A172 (cell line): ENCODE data around the gene DOK5. TPM values are rescaled to one million over a fixed set of nuclear protein-coding genes. Genes with fewer than 3 reads are reported as not detected.

Source experiments
- DNase-seq: peaks from one replicate; pipeline ENCODE4 v3.0.0-alpha.2; 2015; ENCODE audit warnings: low spot score
- total RNA-seq: library from RNA; depleted of rRNA; stranded (reverse); fragments of >200 nt; shearing (Covaris generic); gene quantifications from 2 replicates; pipeline ENCODE4 v1.2.3, GENCODE V29; 2014

The DOK5 gene
- total RNA-seq, 1 experiment from 2014 or later, result not detected

GRCh38 chr20:54611708-54612412 is 136.5 kb downstream of the DOK5 start:
- DNase-seq, result no peak

GRCh38 chr20:54618412-54618811 is 143.0 kb downstream of the DOK5 start:
- no peak for DNase-seq

- DNase-seq, result no peak
These were observed 143.8 kb downstream of the DOK5 start for GRCh38 chr20:54619181-54619580.

GRCh38 chr20:54619682-54620081 is 144.3 kb downstream of the DOK5 start:
- no peak for DNase-seq

GRCh38 chr20:54620611-54621010 is 145.2 kb downstream of the DOK5 start:
- DNase-seq, result no peak

GRCh38 chr20:54622333-54623295 is 147.2 kb downstream of the DOK5 start:
- DNase-seq, result no peak

- no peak for DNase-seq
These were observed 148.7 kb downstream of the DOK5 start for GRCh38 chr20:54623991-54624569.

GRCh38 chr20:54624706-54625390 is 149.5 kb downstream of the DOK5 start:
- DNase-seq, result no peak

GRCh38 chr20:54625497-54625896 is 150.1 kb downstream of the DOK5 start:
- DNase-seq, result no peak

GRCh38 chr20:54626126-54626525 is 150.7 kb downstream of the DOK5 start:
- DNase-seq, result no peak

- no peak for DNase-seq
These were observed 154.2 kb downstream of the DOK5 start for GRCh38 chr20:54629632-54630031.

GRCh38 chr20:54630582-54630981 is 155.2 kb downstream of the DOK5 start:
- no peak for DNase-seq

- DNase-seq, result no peak
These were observed 155.7 kb downstream of the DOK5 start for GRCh38 chr20:54631059-54631458.

- no peak for DNase-seq
These were observed 158.3 kb downstream of the DOK5 start for GRCh38 chr20:54633374-54634355.

- no peak for DNase-seq
These were observed 161.2 kb downstream of the DOK5 start for GRCh38 chr20:54636575-54636974.

GRCh38 chr20:54639941-54640340 is 164.5 kb downstream of the DOK5 start:
- no peak for DNase-seq

- no peak for DNase-seq
These were observed 165.4 kb downstream of the DOK5 start for GRCh38 chr20:54640800-54641199.

GRCh38 chr20:54642864-54643667 is 167.7 kb downstream of the DOK5 start:
- DNase-seq, result no peak

GRCh38 chr20:54643761-54644160 is 168.4 kb downstream of the DOK5 start:
- peak; percentile 50 for DNase-seq
